GM18499 (cell line): ENCODE data around the gene PLOD3.

Experiments used
- ATAC-seq: cut with Tn5 transposase; IDR thresholded peaks from one replicate; pipeline ENCODE4 v1.9.1; 2021; ENCODE audit warnings: moderate number of reproducible peaks; ENCODE audit not compliant: insufficient read depth, unreplicated experiment

PLOD3 gene

GRCh38 chr7:101239191-101239950 is 22.0 kb upstream of the PLOD3 start:
- no peak for ATAC-seq

DNA sequence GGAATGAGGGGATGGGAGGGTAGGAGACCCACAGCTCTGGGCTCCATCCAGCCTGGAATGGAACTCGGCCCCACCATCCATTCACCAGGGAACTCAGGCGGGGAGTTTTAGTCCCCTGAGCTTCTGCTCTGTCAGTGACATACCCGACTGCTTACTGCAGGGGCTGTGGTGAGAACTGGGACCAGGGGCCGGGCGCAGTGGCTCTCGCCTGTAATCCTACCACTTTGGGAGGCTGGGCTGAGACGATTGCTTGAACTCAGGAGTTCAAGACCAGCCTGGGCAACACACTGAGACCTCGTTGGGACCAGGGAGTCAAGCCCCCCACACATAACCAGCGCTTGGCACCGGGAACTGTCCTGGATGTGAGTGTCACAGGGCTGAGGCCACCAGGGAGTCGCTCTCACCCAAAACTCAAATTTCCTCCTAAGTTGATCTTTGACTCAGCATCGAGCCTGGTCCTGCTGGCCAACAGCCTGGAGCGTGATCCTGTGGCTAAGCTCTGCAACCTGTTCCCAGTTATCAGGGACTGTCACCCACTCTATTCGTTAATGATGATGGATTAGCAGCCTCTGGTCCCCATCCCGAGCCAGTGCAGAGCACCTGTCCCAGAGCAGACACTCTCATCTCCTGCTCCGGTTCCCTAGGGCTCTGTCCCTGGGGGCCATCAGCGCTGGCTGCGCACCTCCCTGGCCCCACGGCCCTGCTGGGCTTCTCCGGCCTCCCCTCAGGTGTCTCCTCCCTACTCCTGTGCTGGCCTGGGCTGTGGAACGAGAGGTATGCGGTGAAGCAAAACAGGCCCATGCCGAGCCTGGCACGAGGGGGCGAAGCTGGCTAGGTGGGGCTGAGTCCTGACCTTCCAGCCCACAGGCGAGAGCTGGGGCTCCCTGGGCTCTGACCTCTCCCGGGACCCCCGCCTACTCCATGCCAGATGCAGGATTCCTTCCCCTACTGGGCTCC is 21.1 kb upstream of the PLOD3 start:
- ATAC-seq, result no peak

GRCh38 chr7:101237206-101238067 is 20.1 kb upstream of the PLOD3 start, which contains the start of gene CLDN15:
TSS of gene CLDN15 (minus strand) at chr7:101237802. CDS start at chr7:101237581, 221 bp downstream.
- no peak for ATAC-seq

DNA sequence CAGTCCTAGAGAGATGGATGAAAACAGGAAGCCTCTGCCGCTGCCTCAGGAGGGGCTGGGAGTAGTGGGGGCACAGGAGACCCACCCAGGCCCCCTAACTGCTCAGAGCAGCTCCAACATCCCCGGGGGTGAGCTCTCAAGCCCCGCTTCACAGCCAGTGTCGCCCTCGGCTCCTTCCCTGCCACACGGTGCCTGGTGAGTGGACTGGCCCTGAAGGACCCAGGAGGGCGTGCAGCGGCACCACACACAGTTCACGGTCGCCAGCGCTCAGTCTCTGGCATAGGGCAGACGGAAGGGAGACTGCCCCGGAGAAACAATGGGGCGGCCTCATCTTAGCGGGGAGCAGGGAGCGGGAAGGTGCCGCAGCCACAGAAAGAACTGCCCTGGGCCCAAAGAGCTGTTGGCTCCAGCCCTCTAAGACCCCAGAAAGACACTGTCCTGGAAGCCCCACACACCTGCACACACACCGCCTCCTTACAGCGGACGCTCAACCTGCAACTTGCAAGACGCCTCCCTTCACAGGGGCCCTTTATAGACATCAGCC is 19.0 kb upstream of the PLOD3 start:
- ATAC-seq, result no peak

GRCh38 chr7:101235522-101235921 is 18.1 kb upstream of the PLOD3 start:
- no peak for ATAC-seq

DNA sequence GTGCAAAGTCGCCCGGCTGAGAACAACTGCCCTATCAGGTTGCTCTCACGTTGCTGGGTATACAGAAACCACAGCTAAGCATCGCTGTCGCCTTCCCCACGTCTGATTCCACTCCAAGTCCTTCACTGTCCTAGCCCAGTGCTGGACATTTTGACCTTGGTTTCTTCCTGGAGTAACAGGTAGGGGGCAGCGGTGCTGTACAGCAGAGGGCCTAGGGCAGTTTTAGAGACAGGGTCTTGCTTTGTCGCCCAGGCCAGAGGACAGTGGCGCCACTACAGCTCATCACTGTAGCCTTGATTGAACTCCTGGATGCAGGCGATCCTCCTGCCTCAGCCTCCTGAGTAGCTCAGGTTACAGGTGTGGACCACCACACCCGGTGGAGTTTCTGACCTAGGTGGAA is 17.7 kb upstream of the PLOD3 start:
- ATAC-seq, result no peak

- ATAC-seq, result no peak
Measured at GRCh38 chr7:101234636-101235035, 17.3 kb upstream of the PLOD3 start.

GRCh38 chr7:101233907-101234547 is 16.6 kb upstream of the PLOD3 start:
- ATAC-seq, result no peak

GRCh38 chr7:101232141-101232850 is 14.9 kb upstream of the PLOD3 start:
- no peak for ATAC-seq

GRCh38 chr7:101231644-101232043 is 14.3 kb upstream of the PLOD3 start:
- no peak for ATAC-seq

DNA sequence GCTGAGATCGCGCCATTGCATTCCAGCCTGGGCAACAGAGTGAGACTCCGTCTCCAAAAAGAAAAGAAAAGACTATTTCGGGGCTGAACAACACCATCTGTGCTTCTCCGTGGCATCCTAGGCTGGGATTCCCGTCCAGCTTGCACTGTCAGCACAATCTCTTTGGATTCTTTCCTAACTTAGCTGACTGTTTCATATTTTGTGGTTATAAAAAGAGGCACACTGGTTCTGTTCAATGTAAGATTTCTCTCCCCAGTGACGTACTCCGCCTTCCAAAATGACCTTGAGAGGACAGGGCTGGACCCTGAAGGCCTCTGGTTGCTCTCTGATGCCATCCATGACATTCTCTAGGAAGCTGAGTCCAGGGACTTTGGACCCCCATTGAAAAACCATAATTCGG is 9.3 kb upstream of the PLOD3 start:
- ATAC-seq, result no peak

DNA sequence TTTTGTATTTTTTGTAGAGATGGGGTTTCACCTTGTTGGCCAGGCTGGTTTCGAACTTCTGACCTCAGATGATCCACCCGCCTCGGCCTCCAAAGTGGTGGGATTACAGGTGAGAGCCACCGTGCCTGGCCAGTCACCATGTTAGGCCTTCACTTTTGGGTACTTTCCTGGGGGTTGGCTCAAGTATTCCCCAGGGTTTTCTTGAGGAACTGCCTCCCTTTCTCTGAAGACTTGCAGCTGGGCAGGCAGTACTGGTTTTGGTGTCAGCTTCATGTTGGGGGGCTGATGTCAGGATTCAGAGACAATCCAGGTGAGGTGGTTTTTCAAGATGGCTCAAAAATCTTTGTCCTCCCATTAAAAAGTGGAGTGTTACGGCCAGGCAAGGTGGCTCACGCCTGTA is 8.3 kb upstream of the PLOD3 start:
- no peak for ATAC-seq

- no peak for ATAC-seq
Measured at GRCh38 chr7:101223528-101223927, 6.1 kb upstream of the PLOD3 start.

DNA sequence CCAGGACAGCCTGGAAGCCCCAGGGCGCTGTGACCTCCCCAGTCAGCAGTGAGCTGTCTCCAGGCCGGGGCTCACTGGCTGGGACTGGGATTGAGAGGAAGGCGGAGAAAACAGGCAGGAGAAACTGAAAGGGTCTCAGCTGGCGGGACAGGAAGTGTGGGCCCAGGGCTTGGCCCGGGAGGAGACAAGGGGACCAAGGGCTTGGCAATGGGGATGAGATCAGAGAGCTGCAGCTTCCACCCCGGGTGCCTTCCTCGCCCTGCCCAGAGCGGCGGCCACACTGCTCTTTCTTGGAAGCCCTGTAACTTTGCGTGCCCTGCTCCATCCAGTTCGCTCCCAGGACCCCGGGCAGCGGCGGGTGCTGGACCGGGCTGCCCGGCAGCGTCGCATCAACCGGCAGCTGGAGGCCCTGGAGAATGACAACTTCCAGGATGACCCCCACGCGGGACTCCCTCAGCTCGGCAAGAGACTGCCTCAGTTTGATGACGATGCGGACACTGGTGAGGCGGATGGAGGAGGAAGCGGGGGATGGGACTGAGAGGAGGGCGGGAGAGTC is 5.0 kb upstream of the PLOD3 start:
- no peak for ATAC-seq

DNA sequence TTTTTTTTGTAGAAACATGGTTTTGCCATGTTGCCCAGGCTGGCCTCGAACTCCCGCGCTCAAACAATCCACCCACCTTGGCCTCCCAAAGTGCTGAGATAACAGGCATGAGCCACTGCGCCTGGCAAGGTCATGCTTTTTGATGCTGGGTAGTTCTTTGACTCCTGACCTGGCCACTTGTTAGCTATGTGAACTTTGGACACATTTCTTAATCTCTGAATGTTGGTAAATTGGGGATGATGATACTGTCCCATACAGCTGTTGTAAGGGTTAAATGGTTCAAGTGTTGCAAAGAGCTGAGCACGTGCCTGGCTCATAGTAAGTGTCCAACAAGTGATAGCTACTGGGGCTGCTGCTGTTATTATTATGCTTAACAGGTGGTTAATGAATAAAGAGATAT is 2.9 kb upstream of the PLOD3 start:
- ATAC-seq, result no peak

DNA sequence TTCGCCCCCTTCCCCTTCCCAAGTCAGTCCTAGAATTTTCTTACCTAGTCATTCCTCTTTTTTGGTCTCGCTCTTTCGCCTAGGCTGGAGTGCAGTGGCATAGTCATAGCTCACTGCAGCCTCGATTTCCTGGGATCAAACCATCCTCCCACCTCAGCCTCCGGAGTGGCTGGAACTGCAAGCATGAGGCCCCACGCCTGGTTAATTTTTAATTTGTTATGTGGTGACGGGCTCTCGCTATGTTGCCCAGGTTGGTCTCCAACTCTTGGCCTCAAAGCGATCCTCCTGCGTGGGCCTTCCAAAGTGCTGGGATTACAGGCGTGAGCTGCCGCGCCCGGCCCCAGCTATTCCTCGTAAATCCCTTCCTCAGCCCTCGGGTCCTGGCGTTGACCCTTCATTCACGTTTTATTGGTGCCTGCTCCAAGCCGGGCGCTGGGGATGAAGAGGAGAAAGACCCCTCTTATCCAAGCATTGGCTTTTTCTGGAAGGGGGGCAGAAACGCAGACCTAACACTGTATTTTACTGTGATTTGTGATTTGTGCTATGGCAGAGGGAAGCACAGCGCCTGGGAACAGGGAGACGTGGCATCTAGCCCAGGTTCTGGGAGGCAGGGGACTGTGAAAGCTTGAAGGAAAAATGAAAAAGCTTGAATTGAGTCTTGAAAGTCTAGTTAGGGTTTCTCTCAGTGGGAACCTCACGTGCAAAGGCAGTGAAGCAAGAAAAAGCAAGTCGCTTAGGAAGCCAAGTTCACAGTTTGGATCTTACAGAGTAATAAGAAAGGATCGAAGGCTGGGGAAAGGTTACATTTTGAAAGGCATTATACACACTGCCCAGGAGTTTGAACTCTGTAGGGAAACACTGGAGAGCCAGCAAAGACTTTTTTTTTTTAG is 1.1 kb upstream of the PLOD3 start:
- no peak for ATAC-seq

- ATAC-seq, result no peak
Measured at GRCh38 chr7:101216860-101217387, 457 bp downstream of the PLOD3 start.
